GM18870 (cell line): Measurements from ENCODE around the gene P2RX6.
"Not testable (repeated sequence)": the region's sequence is repeated elsewhere in the genome, so short reads cannot be mapped to it uniquely, and the experiment has no call there.

Source experiments
- ATAC-seq: cut with Tn5 transposase; IDR thresholded peaks from one replicate; pipeline ENCODE4 v1.9.1; 2021; ENCODE audit warnings: moderate library complexity; ENCODE audit not compliant: unreplicated experiment

Gene P2RX6

GRCh38 chr22:21071796-21072195, 56.8 kb downstream of the P2RX6 start:
- not testable (repeated sequence) for ATAC-seq

GRCh38 chr22:21073023-21073422, 58.1 kb downstream of the P2RX6 start:
- no peak for ATAC-seq

GRCh38 chr22:21073482-21073881, 58.5 kb downstream of the P2RX6 start:
- no peak for ATAC-seq

GRCh38 chr22:21074102-21074715, 59.2 kb downstream of the P2RX6 start:
- ATAC-seq = no peak

GRCh38 chr22:21075516-21076138, 60.7 kb downstream of the P2RX6 start:
- ATAC-seq = no peak

- ATAC-seq = no peak
These were observed 62.1 kb downstream of the P2RX6 start for GRCh38 chr22:21076912-21077625.
